ENCODE measurements around the gene AEBP1. TPM values are rescaled to one million over a fixed set of nuclear protein-coding genes. Genes with fewer than 3 reads are reported as not detected.

Gene AEBP1
- total RNA-seq, 1 donor from 2014 or later = 64.1 TPM

GRCh38 chr7:44142028-44142427 is 37.9 kb downstream of the AEBP1 start:
- no peak for DNase-seq (ENCODE audit: extremely low spot score, unreplicated experiment)
- Mint-ChIP-seq H3K4me3 (no peak overlapping the region), H3K9me3 (no peaks in the 10 kb centered on the region), H3K27me3 (peaks cover 16% of the 10 kb centered on the region), H3K27ac (no peak overlapping the region), H3K36me3 (no peaks in the 10 kb centered on the region), H3K4me1 (ENCODE audit: unreplicated experiment) (peaks cover 3% of the 10 kb centered on the region)
- no peak for TF ChIP-seq CTCF (conservative IDR thresholded peaks at IDR 0.05)

- no peak for DNase-seq (ENCODE audit: extremely low spot score, unreplicated experiment)
- Mint-ChIP-seq H3K4me3 (peak overlapping the region; percentile 0), H3K9me3 (no peaks in the 10 kb centered on the region), H3K27ac (no peak overlapping the region), H3K4me1 (ENCODE audit: unreplicated experiment) (peaks cover 11% of the 10 kb centered on the region), H3K36me3 (no peaks in the 10 kb centered on the region), H3K27me3 (peaks cover 21% of the 10 kb centered on the region)
- TF ChIP-seq CTCF (conservative IDR thresholded peaks at IDR 0.05) = no peak
Observed at GRCh38 chr7:44143646-44144250, 39.6 kb downstream of the AEBP1 start.

GRCh38 chr7:44144426-44144967 is 40.4 kb downstream of the AEBP1 start:
- H3K27me3 Mint-ChIP-seq = peaks cover 21% of the 10 kb centered on the region
- no peak overlapping the region for H3K4me3 Mint-ChIP-seq
- TF ChIP-seq CTCF (conservative IDR thresholded peaks at IDR 0.05) = no peak

GRCh38 chr7:44144968-44145478 is 40.9 kb downstream of the AEBP1 start:
- no peak for TF ChIP-seq CTCF (conservative IDR thresholded peaks at IDR 0.05)
- Mint-ChIP-seq H3K27me3 (peaks cover 21% of the 10 kb centered on the region), H3K36me3 (no peaks in the 10 kb centered on the region), H3K9me3 (no peaks in the 10 kb centered on the region), H3K4me3 (no peak overlapping the region), H3K4me1 (ENCODE audit: unreplicated experiment) (peaks cover 11% of the 10 kb centered on the region), H3K27ac (no peak overlapping the region)
- no peak for DNase-seq (ENCODE audit: extremely low spot score, unreplicated experiment)

More at GRCh38 chr7:44144426-44144967, 40.4 kb downstream of the AEBP1 start:
- H3K27ac Mint-ChIP-seq = no peak overlapping the region
- peaks cover 11% of the 10 kb centered on the region for H3K4me1 Mint-ChIP-seq (ENCODE audit: unreplicated experiment)
- no peaks in the 10 kb centered on the region for H3K9me3 Mint-ChIP-seq
- DNase-seq (ENCODE audit: extremely low spot score, unreplicated experiment) = no peak
- H3K36me3 Mint-ChIP-seq = no peaks in the 10 kb centered on the region

- Mint-ChIP-seq H3K36me3 (no peaks in the 10 kb centered on the region), H3K4me1 (ENCODE audit: unreplicated experiment) (peaks cover 15% of the 10 kb centered on the region), H3K4me3 (peak overlapping the region; percentile 72), H3K9me3 (no peaks in the 10 kb centered on the region), H3K27ac (no peak overlapping the region), H3K27me3 (peaks cover 21% of the 10 kb centered on the region)
- DNase-seq (ENCODE audit: extremely low spot score, unreplicated experiment) = no peak
- TF ChIP-seq CTCF (conservative IDR thresholded peaks at IDR 0.05) = no peak
Observed at GRCh38 chr7:44145479-44145968, 41.4 kb downstream of the AEBP1 start.

All from type B pancreatic cell (in vitro differentiated cells).